ENCODE data around the gene NOP14.
"Not testable (repeated sequence)": the region's sequence is repeated elsewhere in the genome, so short reads cannot be mapped to it uniquely, and the experiment has no call there.

Gene NOP14

GRCh38 chr4:2961421-2961810 lies 1.8 kb downstream of the NOP14 start:
- no peak for FAIRE-seq

GRCh38 chr4:2960450-2960849 lies 2.8 kb downstream of the NOP14 start:
- FAIRE-seq: peak; percentile 100

GRCh38 chr4:2958446-2958845 lies 4.8 kb downstream of the NOP14 start:
- FAIRE-seq: no peak

- FAIRE-seq: not testable (repeated sequence)
Measured at GRCh38 chr4:2955186-2956044, 7.8 kb downstream of the NOP14 start.

- no peak for FAIRE-seq
Measured at GRCh38 chr4:2954358-2955185, 8.6 kb downstream of the NOP14 start.

GRCh38 chr4:2953496-2953895 lies 9.7 kb downstream of the NOP14 start:
- no peak for FAIRE-seq

- FAIRE-seq: no peak
Measured at GRCh38 chr4:2950221-2950989, 12.8 kb downstream of the NOP14 start.

- no peak for FAIRE-seq
Measured at GRCh38 chr4:2949782-2950125, 13.5 kb downstream of the NOP14 start.

- FAIRE-seq: no peak
Measured at GRCh38 chr4:2948895-2949781, 14.1 kb downstream of the NOP14 start.

GRCh38 chr4:2947926-2948325 lies 15.3 kb downstream of the NOP14 start:
- FAIRE-seq: no peak

GRCh38 chr4:2946812-2947600 lies 16.2 kb downstream of the NOP14 start:
- no peak for FAIRE-seq

GRCh38 chr4:2945619-2946604 lies 17.3 kb downstream of the NOP14 start:
- FAIRE-seq: not testable (repeated sequence)

- no peak for FAIRE-seq
Measured at GRCh38 chr4:2944586-2945526, 18.4 kb downstream of the NOP14 start.

- FAIRE-seq: no peak
Measured at GRCh38 chr4:2944091-2944482, 19.1 kb downstream of the NOP14 start.

GRCh38 chr4:2943364-2944090 lies 19.7 kb downstream of the NOP14 start:
- FAIRE-seq: no peak

- FAIRE-seq: no peak
Measured at GRCh38 chr4:2942532-2943363, 20.5 kb downstream of the NOP14 start.

GRCh38 chr4:2942037-2942531 lies 21.1 kb downstream of the NOP14 start:
- FAIRE-seq: no peak

Measured in endometrium (tissue), 2 donors.